Activated CD4-positive, alpha-beta T cell treated with anti-CD3 and anti-CD28 coated beads for 36 hours (primary cell): ENCODE results near the gene TNIK. TPM values are rescaled to one million over a fixed set of nuclear protein-coding genes. Genes with fewer than 3 reads are reported as not detected.
"Not testable (repeated sequence)": the region's sequence is repeated elsewhere in the genome, so short reads cannot be mapped to it uniquely, and the experiment has no call there.

Experiments
- ATAC-seq: fragments of 200-7000 bp; cut with Tn5 transposase; one replicate; pipeline ENCODE4 v1.10.0; 2021; ENCODE audit warnings: mild to moderate bottlenecking, moderate library complexity
- CTCF ChIA-PET: fragments of 350-600 bp; sonication (Branson Sonifier 250); formaldehyde crosslinking; loops from one replicate; lab custom pipeline; 2021; ENCODE audit warnings: antibody characterized with exemption; lab: Charles Lee
- POLR2A ChIA-PET: fragments of 350-600 bp; sonication (Branson Sonifier 250); formaldehyde crosslinking; loops from one replicate; lab custom pipeline; 2021; ENCODE audit warnings: antibody characterized with exemption, inconsistent platforms; lab: Charles Lee
- DNase-seq: peaks from one replicate; pipeline ENCODE4 v3.0.0-alpha.2; 2020
- H3K27ac Mint-ChIP-seq: one replicate; pipeline ENCODE4 v1.8.0; 2021; ENCODE audit warnings: mixed read lengths
- H3K27me3 Mint-ChIP-seq: one replicate; pipeline ENCODE4 v1.8.0; 2021; ENCODE audit warnings: mixed read lengths
- H3K36me3 Mint-ChIP-seq: one replicate; pipeline ENCODE4 v1.8.0; 2021; ENCODE audit warnings: low read depth, mixed read lengths
- H3K4me1 Mint-ChIP-seq: one replicate; pipeline ENCODE4 v1.8.0; 2021; ENCODE audit warnings: mixed read lengths
- H3K4me3 Mint-ChIP-seq: one replicate; pipeline ENCODE4 v1.8.0; 2021; ENCODE audit warnings: mild to moderate bottlenecking, moderate library complexity, mixed read lengths
- H3K9me3 Mint-ChIP-seq: one replicate; pipeline ENCODE4 v1.8.0; 2021; ENCODE audit warnings: low read depth, mixed read lengths
- intact Hi-C, 2 experiments: fragments of 100-400 bp; cut with DNase I in 1 of 2; cut with micrococcal nuclease in 1 of 2; formaldehyde crosslinking; loops; one replicate each; pipeline versions ENCODE4 v1.14.2 to v1.15.1; 2022 to 2024; cut with DNase I, micrococcal nuclease
- total RNA-seq, 2 experiments: library from RNA; stranded (reverse); gene quantifications; one replicate each; pipeline ENCODE4 v1.2.3, GENCODE V29; 2021

Gene TNIK
- total RNA-seq, 2 experiments from 2014 or later = 28.8 to 34.2 TPM

GRCh38 chr3:171385086-171385485 lies 75.1 kb downstream of the TNIK start:
- CTCF ChIA-PET = interaction anchor here (1.1 to 1.7 kb wide), 4 partner anchors 10 to 74 kb away, joined by 3 read pairs; no protein-coding TSS in a partner anchor
- peaks cover 51% of the 10 kb centered on the region for H3K4me1 Mint-ChIP-seq
- no peaks in the 10 kb centered on the region for H3K27me3 Mint-ChIP-seq
- H3K9me3 Mint-ChIP-seq = no peaks in the 10 kb centered on the region
- no peak for ATAC-seq
- peaks cover 3% of the 10 kb centered on the region for H3K36me3 Mint-ChIP-seq
- no peak overlapping the region for H3K4me3 Mint-ChIP-seq
- DNase-seq = no peak
- H3K27ac Mint-ChIP-seq = no peak overlapping the region
- POLR2A ChIA-PET = no interaction called here
- intact Hi-C loops = no loop called here

GRCh38 chr3:171384101-171384891 lies 75.9 kb downstream of the TNIK start:
- ChIA-PET CTCF (interaction anchor here (1.1 to 1.7 kb wide), 4 partner anchors 10 to 203 kb away, joined by 3 read pairs; no protein-coding TSS in a partner anchor), POLR2A (no interaction called here)
- intact Hi-C loops = no loop called here
- Mint-ChIP-seq H3K36me3 (peaks cover 3% of the 10 kb centered on the region), H3K4me1 (peaks cover 55% of the 10 kb centered on the region), H3K27ac (no peak overlapping the region), H3K4me3 (no peak overlapping the region), H3K9me3 (no peaks in the 10 kb centered on the region), H3K27me3 (no peaks in the 10 kb centered on the region)
- ATAC-seq = no peak
- no peak for DNase-seq

- ATAC-seq = no peak
- no peak overlapping the region for H3K4me3 Mint-ChIP-seq
- CTCF ChIA-PET = interaction anchor here (0.9 to 1.5 kb wide), 3 partner anchors 17 to 334 kb away, joined by 3 to 4 read pairs (median 4); no protein-coding TSS in a partner anchor
These were observed 76.8 kb downstream of the TNIK start for GRCh38 chr3:171383206-171384018.

GRCh38 chr3:171382347-171382746 lies 77.9 kb downstream of the TNIK start:
- H3K27me3 Mint-ChIP-seq, H3K27ac Mint-ChIP-seq, H3K9me3 Mint-ChIP-seq, intact Hi-C loops, ATAC-seq, H3K4me3 Mint-ChIP-seq, H3K36me3 Mint-ChIP-seq, DNase-seq: not testable (repeated sequence)
- H3K4me1 Mint-ChIP-seq = peaks cover 51% of the 10 kb centered on the region
- ChIA-PET CTCF (interaction anchor here (0.7 to 2.4 kb wide), 7 partner anchors 13 to 219 kb away, joined by 3 to 8 read pairs (median 4); no protein-coding TSS in a partner anchor), POLR2A (interaction anchor here (0.6 kb wide), 1 partner anchor 445 kb away, joined by 3 read pairs; no protein-coding TSS in a partner anchor)

More at GRCh38 chr3:171383206-171384018, 76.8 kb downstream of the TNIK start:
- Mint-ChIP-seq H3K36me3 (peaks cover 3% of the 10 kb centered on the region), H3K27me3 (no peaks in the 10 kb centered on the region), H3K4me1 (peaks cover 54% of the 10 kb centered on the region), H3K9me3 (no peaks in the 10 kb centered on the region), H3K27ac (no peak overlapping the region)
- intact Hi-C loops = no loop called here
- no peak for DNase-seq
- POLR2A ChIA-PET = no interaction called here

- H3K4me1 Mint-ChIP-seq = peaks cover 59% of the 10 kb centered on the region
- CTCF ChIA-PET = interaction anchor here (0.9 to 2.4 kb wide), 6 partner anchors 10 to 218 kb away, joined by 3 to 8 read pairs (median 4); no protein-coding TSS in a partner anchor
- POLR2A ChIA-PET = no interaction called here
These were observed 79.3 kb downstream of the TNIK start for GRCh38 chr3:171380711-171381425.

GRCh38 chr3:171379961-171380483 lies 80.2 kb downstream of the TNIK start:
- Mint-ChIP-seq H3K4me3 (no peak overlapping the region), H3K36me3 (peaks cover 2% of the 10 kb centered on the region), H3K27me3 (no peaks in the 10 kb centered on the region), H3K4me1 (peaks cover 63% of the 10 kb centered on the region), H3K9me3 (no peaks in the 10 kb centered on the region), H3K27ac (no peak overlapping the region)
- DNase-seq = no peak
- no peak for ATAC-seq
- POLR2A ChIA-PET = no interaction called here
- CTCF ChIA-PET = interaction anchor here (1.5 to 2.4 kb wide), 4 partner anchors 11 to 217 kb away, joined by 4 to 8 read pairs (median 6); no protein-coding TSS in a partner anchor
- intact Hi-C loops = no loop called here

More at GRCh38 chr3:171380711-171381425, 79.3 kb downstream of the TNIK start:
- no peak overlapping the region for H3K4me3 Mint-ChIP-seq
- intact Hi-C loops = no loop called here
- H3K27me3 Mint-ChIP-seq = no peaks in the 10 kb centered on the region
- DNase-seq = no peak
- H3K36me3 Mint-ChIP-seq = peaks cover 3% of the 10 kb centered on the region
- ATAC-seq = no peak
- no peaks in the 10 kb centered on the region for H3K9me3 Mint-ChIP-seq
- H3K27ac Mint-ChIP-seq = no peak overlapping the region

GRCh38 chr3:171379281-171379680 lies 80.9 kb downstream of the TNIK start:
- Mint-ChIP-seq H3K4me3 (no peak overlapping the region), H3K36me3 (no peaks in the 10 kb centered on the region), H3K27me3 (no peaks in the 10 kb centered on the region), H3K27ac (no peak overlapping the region), H3K9me3 (no peaks in the 10 kb centered on the region), H3K4me1 (peaks cover 62% of the 10 kb centered on the region)
- ATAC-seq = no peak
- intact Hi-C loops = no loop called here
- no peak for DNase-seq
- POLR2A ChIA-PET = no interaction called here
- CTCF ChIA-PET = interaction anchor here (1.5 kb wide), 1 partner anchor 32 kb away, joined by 4 read pairs; no protein-coding TSS in a partner anchor

GRCh38 chr3:171378586-171378985 lies 81.6 kb downstream of the TNIK start:
- Mint-ChIP-seq H3K9me3 (no peaks in the 10 kb centered on the region), H3K27ac (no peak overlapping the region), H3K27me3 (no peaks in the 10 kb centered on the region), H3K36me3 (no peaks in the 10 kb centered on the region), H3K4me1 (peaks cover 55% of the 10 kb centered on the region), H3K4me3 (no peak overlapping the region)
- ChIA-PET CTCF (interaction anchor here (0.7 kb wide), 1 partner anchor 376 kb away, joined by 3 read pairs; no protein-coding TSS in a partner anchor), POLR2A (no interaction called here)
- no peak for DNase-seq
- intact Hi-C loops = no loop called here
- ATAC-seq = no peak

- ATAC-seq (no peak), DNase-seq (no peak)
- Mint-ChIP-seq H3K9me3 (no peaks in the 10 kb centered on the region), H3K36me3 (no peaks in the 10 kb centered on the region), H3K27ac (no peak overlapping the region), H3K27me3 (no peaks in the 10 kb centered on the region), H3K4me1 (peaks cover 48% of the 10 kb centered on the region), H3K4me3 (no peak overlapping the region)
- CTCF ChIA-PET = interaction anchor here (0.7 kb wide), 1 partner anchor 377 kb away, joined by 3 read pairs; no protein-coding TSS in a partner anchor
- intact Hi-C loops = no loop called here
- POLR2A ChIA-PET = no interaction called here
These were observed 82.3 kb downstream of the TNIK start for GRCh38 chr3:171377859-171378258.

- intact Hi-C loops = no loop called here
- no peak for DNase-seq
- no peak for ATAC-seq
- Mint-ChIP-seq H3K4me1 (peaks cover 46% of the 10 kb centered on the region), H3K27ac (no peak overlapping the region), H3K4me3 (no peak overlapping the region), H3K9me3 (no peaks in the 10 kb centered on the region), H3K36me3 (no peaks in the 10 kb centered on the region), H3K27me3 (no peaks in the 10 kb centered on the region)
- POLR2A ChIA-PET = interaction anchor here (0.7 kb wide), 1 partner anchor 11 kb away, joined by 3 read pairs; no protein-coding TSS in a partner anchor
- CTCF ChIA-PET = no interaction called here
These were observed 83.6 kb downstream of the TNIK start for GRCh38 chr3:171376596-171376947.
